NCI-H2029 (cell line): Measurements from ENCODE around the gene GAR1.
"Not testable (repeated sequence)": the region's sequence is repeated elsewhere in the genome, so short reads cannot be mapped to it uniquely, and the experiment has no call there.

ENCODE experiments used
- DNase-seq: peaks from one replicate; lab custom pipeline; 2025; lab: John Stamatoyannopoulos, UW

GAR1 gene

GRCh38 chr4:109846395-109847098, 31.0 kb downstream of the GAR1 start:
- DNase-seq = no peak

GRCh38 chr4:109847896-109848442, 32.4 kb downstream of the GAR1 start, which contains the start of gene LRIT3:
Gene LRIT3 (plus strand): TSS chr4:109848107. CDS start chr4:109848202, 95 bp downstream.
- DNase-seq = no peak

- DNase-seq = no peak
Observed at GRCh38 chr4:109848501-109848900, 32.9 kb downstream of the GAR1 start.

GRCh38 chr4:109850601-109851000, 35.0 kb downstream of the GAR1 start:
- no peak for DNase-seq

- not testable (repeated sequence) for DNase-seq
Observed at GRCh38 chr4:109859426-109860300, 44.1 kb downstream of the GAR1 start.

- no peak for DNase-seq
Observed at GRCh38 chr4:109861271-109861670, 45.7 kb downstream of the GAR1 start.

- DNase-seq = no peak
Observed at GRCh38 chr4:109861916-109862511, 46.5 kb downstream of the GAR1 start.

- no peak for DNase-seq
Observed at GRCh38 chr4:109864134-109864533, 48.6 kb downstream of the GAR1 start.

GRCh38 chr4:109870061-109870460, 54.5 kb downstream of the GAR1 start:
- DNase-seq = no peak

GRCh38 chr4:109872065-109872464, 56.5 kb downstream of the GAR1 start:
- DNase-seq = no peak

GRCh38 chr4:109872950-109873656, 57.5 kb downstream of the GAR1 start:
- DNase-seq = no peak

- no peak for DNase-seq
Observed at GRCh38 chr4:109873791-109874514, 58.4 kb downstream of the GAR1 start.
